Endothelial cell of umbilical vein (primary cell): ENCODE measurements around the gene SLC35A2.
"Not testable (repeated sequence)": the region's sequence is repeated elsewhere in the genome, so short reads cannot be mapped to it uniquely, and the experiment has no call there.

Experiments
- EZH2 ChIP-seq: IDR thresholded peaks from 2 replicates; pipeline ENCODE4 v1.6.1; 2012; ENCODE audit warnings: borderline replicate concordance, low read depth, mild to moderate bottlenecking, moderate library complexity, low read length, inconsistent platforms; ENCODE audit not compliant: severe bottlenecking
- FOS ChIP-seq: IDR thresholded peaks from 2 replicates; pipeline ENCODE4 v1.6.1; 2011; ENCODE audit warnings: mild to moderate bottlenecking, low read length, moderate library complexity, borderline replicate concordance; ENCODE audit not compliant: insufficient read depth
- GATA2 ChIP-seq: IDR thresholded peaks from 2 replicates; pipeline ENCODE4 v1.7.0; 2011; ENCODE audit warnings: low read depth, mild to moderate bottlenecking, moderate library complexity, mixed read lengths, low read length; ENCODE audit not compliant: insufficient read length, insufficient read depth
- JUN ChIP-seq: IDR thresholded peaks from 2 replicates; pipeline ENCODE4 v1.6.1; 2011; ENCODE audit warnings: borderline replicate concordance, low read depth; ENCODE audit not compliant: insufficient read length, insufficient read depth
- MYC ChIP-seq: IDR thresholded peaks from one replicate; pipeline ENCODE4 v1.6.1; 2011; ENCODE audit warnings: mild to moderate bottlenecking, low read depth, low read length
- POLR2A ChIP-seq: IDR thresholded peaks from 2 replicates; pipeline ENCODE4 v1.6.1; 2012; ENCODE audit warnings: low read depth, mild to moderate bottlenecking, control low read depth, low read length
- POLR2AphosphoS5 ChIP-seq: IDR thresholded peaks from 2 replicates; pipeline ENCODE4 v1.6.1; 2012; ENCODE audit warnings: low read depth, mild to moderate bottlenecking, control low read depth, low read length, moderate library complexity; ENCODE audit not compliant: insufficient read depth
- TF ChIP-seq, protein P1 (sequence below), 2 donors: IDR thresholded peaks; 1 replicate in 1 of 2; 2 replicates in 1 of 2; pipeline ENCODE4 v1.5.1; 2011; ENCODE audit warnings: low read length in 2 of 2, mild to moderate bottlenecking in 2 of 2, moderate library complexity in 2 of 2, control low read depth in 1 of 2, inconsistent platforms in 1 of 2, low read depth in 1 of 2; ENCODE audit not compliant: insufficient read depth in 1 of 2; ENCODE audit errors: extremely low read depth in 1 of 2
- TF ChIP-seq, protein P2 (sequence below): IDR thresholded peaks from 2 replicates; pipeline ENCODE4 v1.6.1; 2011; ENCODE audit not compliant: insufficient read depth, insufficient read length

DNA sequence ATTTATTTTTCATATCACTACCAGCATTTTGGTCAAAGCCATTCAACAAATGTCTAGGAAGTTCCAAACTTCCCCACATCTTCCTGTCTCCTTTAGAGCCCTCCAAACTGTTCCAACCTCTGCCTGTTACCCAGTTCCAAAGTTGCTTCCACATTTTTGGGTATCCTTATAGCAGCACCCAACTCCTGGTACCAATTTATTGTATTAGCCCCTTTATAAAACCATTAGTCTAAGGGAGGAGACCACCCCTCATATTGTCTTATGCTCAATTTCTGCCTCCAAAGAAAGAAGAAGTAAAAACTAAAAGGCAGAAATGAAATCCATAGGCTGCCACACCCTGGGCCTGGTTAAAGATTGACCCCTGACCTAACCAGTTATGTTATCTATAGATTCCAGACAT lies 58.0 kb downstream of the SLC35A2 start:
- TF ChIP-seq, protein P1, sequence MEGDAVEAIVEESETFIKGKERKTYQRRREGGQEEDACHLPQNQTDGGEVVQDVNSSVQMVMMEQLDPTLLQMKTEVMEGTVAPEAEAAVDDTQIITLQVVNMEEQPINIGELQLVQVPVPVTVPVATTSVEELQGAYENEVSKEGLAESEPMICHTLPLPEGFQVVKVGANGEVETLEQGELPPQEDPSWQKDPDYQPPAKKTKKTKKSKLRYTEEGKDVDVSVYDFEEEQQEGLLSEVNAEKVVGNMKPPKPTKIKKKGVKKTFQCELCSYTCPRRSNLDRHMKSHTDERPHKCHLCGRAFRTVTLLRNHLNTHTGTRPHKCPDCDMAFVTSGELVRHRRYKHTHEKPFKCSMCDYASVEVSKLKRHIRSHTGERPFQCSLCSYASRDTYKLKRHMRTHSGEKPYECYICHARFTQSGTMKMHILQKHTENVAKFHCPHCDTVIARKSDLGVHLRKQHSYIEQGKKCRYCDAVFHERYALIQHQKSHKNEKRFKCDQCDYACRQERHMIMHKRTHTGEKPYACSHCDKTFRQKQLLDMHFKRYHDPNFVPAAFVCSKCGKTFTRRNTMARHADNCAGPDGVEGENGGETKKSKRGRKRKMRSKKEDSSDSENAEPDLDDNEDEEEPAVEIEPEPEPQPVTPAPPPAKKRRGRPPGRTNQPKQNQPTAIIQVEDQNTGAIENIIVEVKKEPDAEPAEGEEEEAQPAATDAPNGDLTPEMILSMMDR (IDR thresholded peaks at IDR 0.05; ENCODE audit: extremely low read depth in 1 of 2, insufficient read depth in 1 of 2, low read depth in 1 of 2, low read length in 2 of 2) = not testable (repeated sequence)
- not testable (repeated sequence) for TF ChIP-seq POLR2A, MYC, EZH2, POLR2AphosphoS5, JUN, FOS, GATA2
- TF ChIP-seq, protein P2, sequence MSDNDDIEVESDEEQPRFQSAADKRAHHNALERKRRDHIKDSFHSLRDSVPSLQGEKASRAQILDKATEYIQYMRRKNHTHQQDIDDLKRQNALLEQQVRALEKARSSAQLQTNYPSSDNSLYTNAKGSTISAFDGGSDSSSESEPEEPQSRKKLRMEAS = not testable (repeated sequence)
